H9 (cell line): ENCODE data around the gene CD80. TPM values are rescaled to one million over a fixed set of nuclear protein-coding genes. Genes with fewer than 3 reads are reported as not detected.

ENCODE experiments used
- DNase-seq: peaks from one replicate; pipeline ENCODE4 v3.0.0-alpha.2; 2017
- H2AFZ ChIP-seq: one replicate; pipeline ENCODE4 v1.6.1; 2013; ENCODE audit warnings: mild to moderate bottlenecking, low read length, control low read depth, moderate library complexity
- H2AK5ac ChIP-seq: 2 replicates; pipeline ENCODE4 v1.6.1; 2013; ENCODE audit warnings: low read length, control low read depth, mixed read lengths; ENCODE audit not compliant: insufficient read length
- H2BK120ac ChIP-seq: one replicate; pipeline ENCODE4 v1.6.1; 2013; ENCODE audit warnings: low read depth, mild to moderate bottlenecking, low read length, control low read depth, inconsistent platforms; ENCODE audit not compliant: poor library complexity, severe bottlenecking
- H2BK12ac ChIP-seq: 2 replicates; pipeline ENCODE4 v1.6.1; 2013; ENCODE audit warnings: low read length, control low read depth, mixed read lengths, low read depth; ENCODE audit not compliant: insufficient read length
- H2BK15ac ChIP-seq: 2 replicates; pipeline ENCODE4 v1.6.1; 2013; ENCODE audit warnings: low read depth, low read length, control low read depth
- H2BK20ac ChIP-seq: one replicate; pipeline ENCODE4 v1.6.1; 2013; ENCODE audit warnings: low read depth, mild to moderate bottlenecking, low read length, control low read depth, inconsistent platforms; ENCODE audit not compliant: poor library complexity, severe bottlenecking
- H2BK5ac ChIP-seq: 2 replicates; pipeline ENCODE4 v1.6.1; 2013; ENCODE audit warnings: low read length, control low read depth, mixed read lengths; ENCODE audit not compliant: insufficient read length
- H3K14ac ChIP-seq: 2 replicates; pipeline ENCODE4 v1.6.1; 2013; ENCODE audit warnings: low read length, control low read depth; ENCODE audit not compliant: insufficient read depth
- H3K18ac ChIP-seq: 2 replicates; pipeline ENCODE4 v1.6.1; 2013; ENCODE audit warnings: low read depth, mild to moderate bottlenecking, mixed read lengths, low read length, control low read depth; ENCODE audit not compliant: insufficient read length
- H3K23ac ChIP-seq: 2 replicates; pipeline ENCODE4 v1.6.1; 2013; ENCODE audit warnings: low read length, control low read depth, mixed read lengths, low read depth; ENCODE audit not compliant: insufficient read length
- H3K23me2 ChIP-seq: 2 replicates; pipeline ENCODE4 v1.6.1; 2013; ENCODE audit warnings: low read depth, mild to moderate bottlenecking, mixed read lengths, low read length, control low read depth; ENCODE audit not compliant: insufficient read length, poor library complexity, severe bottlenecking
- H3K27ac ChIP-seq: 2 replicates; pipeline ENCODE4 v1.5.1; 2013; ENCODE audit warnings: low read length, control low read depth, mixed read lengths, low read depth; ENCODE audit not compliant: insufficient read length
- H3K27me3 ChIP-seq: 2 replicates; pipeline ENCODE4 v1.6.1; 2013; ENCODE audit warnings: low read length, control low read depth, inconsistent platforms; ENCODE audit not compliant: insufficient read depth
- H3K4ac ChIP-seq: 2 replicates; pipeline ENCODE4 v1.6.1; 2013; ENCODE audit warnings: low read depth, mild to moderate bottlenecking, control low read depth, inconsistent platforms, low read length, moderate library complexity
- H3K4me1 ChIP-seq: 2 replicates; pipeline ENCODE4 v1.6.1; 2013; ENCODE audit warnings: low read length, control low read depth, inconsistent platforms; ENCODE audit not compliant: insufficient read depth
- H3K4me2 ChIP-seq: 2 replicates; pipeline ENCODE4 v1.6.1; 2013; ENCODE audit warnings: low read length, control low read depth, mixed read lengths; ENCODE audit not compliant: insufficient read length, insufficient read depth
- H3K56ac ChIP-seq: 2 replicates; pipeline ENCODE4 v1.6.1; 2013; ENCODE audit warnings: low read depth, mild to moderate bottlenecking, mixed read lengths, low read length, control low read depth; ENCODE audit not compliant: insufficient read length
- H3K79me1 ChIP-seq: 2 replicates; pipeline ENCODE4 v1.6.1; 2013; ENCODE audit warnings: low read depth, mild to moderate bottlenecking, moderate library complexity, low read length, control low read depth, inconsistent platforms; ENCODE audit not compliant: insufficient read depth, poor library complexity, severe bottlenecking
- H3K79me2 ChIP-seq: 2 replicates; pipeline ENCODE4 v1.6.1; 2013; ENCODE audit warnings: low read length, control low read depth, inconsistent platforms; ENCODE audit not compliant: insufficient read depth
- H3K9ac ChIP-seq: 2 replicates; pipeline ENCODE4 v1.6.1; 2013; ENCODE audit warnings: low read length, control low read depth, mixed read lengths; ENCODE audit not compliant: insufficient read length; ENCODE audit errors: extremely low read depth
- H3K9me3 ChIP-seq: one replicate; pipeline ENCODE4 v1.6.1; 2013; ENCODE audit warnings: low read depth, low read length, inconsistent platforms; ENCODE audit not compliant: control insufficient read depth
- H3T11ph ChIP-seq: one replicate; pipeline ENCODE4 v1.6.1; 2013; ENCODE audit warnings: mild to moderate bottlenecking, low read length, control low read depth, inconsistent platforms
- H4K20me1 ChIP-seq: one replicate; pipeline ENCODE4 v1.6.1; 2013; ENCODE audit not compliant: control insufficient read depth, insufficient read length, insufficient read depth
- H4K5ac ChIP-seq: 2 replicates; pipeline ENCODE4 v1.6.1; 2013; ENCODE audit warnings: low read depth, mild to moderate bottlenecking, mixed read lengths, low read length, control low read depth; ENCODE audit not compliant: insufficient read length
- H4K8ac ChIP-seq: replicated peaks from 2 replicates; pipeline ENCODE4 v1.6.1; 2013; ENCODE audit warnings: low read length, control low read depth, mixed read lengths, low read depth; ENCODE audit not compliant: insufficient read length
- H4K91ac ChIP-seq: 2 replicates; pipeline ENCODE4 v1.6.1; 2013; ENCODE audit warnings: low read depth, mild to moderate bottlenecking, moderate library complexity, mixed read lengths, low read length, control low read depth; ENCODE audit not compliant: insufficient read length
- H3K27ac Mint-ChIP-seq, 3 experiments: 2 replicates in 2 of 3; 3 replicates in 1 of 3; pipeline ENCODE4 v1.8.0; 2020 to 2021; ENCODE audit warnings: mixed read lengths in 3 of 3, mild to moderate bottlenecking in 1 of 3, moderate library complexity in 1 of 3
- H3K27me3 Mint-ChIP-seq: 2 replicates; pipeline ENCODE4 v1.8.0; 2021; ENCODE audit warnings: low read depth, mild to moderate bottlenecking, moderate library complexity, mixed read lengths
- H3K36me3 Mint-ChIP-seq, 3 experiments: 2 replicates in 2 of 3; 3 replicates in 1 of 3; pipeline ENCODE4 v1.8.0; 2020 to 2021; ENCODE audit warnings: low read depth in 3 of 3, mixed read lengths in 3 of 3; ENCODE audit not compliant: insufficient read depth in 1 of 3
- H3K4me1 Mint-ChIP-seq, 2 experiments: 2 replicates each; pipeline ENCODE4 v1.8.0; 2020; ENCODE audit warnings: mixed read lengths in 2 of 2
- H3K4me3 Mint-ChIP-seq, 2 experiments: 2 replicates in 1 of 2; 3 replicates in 1 of 2; pipeline ENCODE4 v1.8.0; 2020 to 2021; ENCODE audit warnings: mild to moderate bottlenecking in 2 of 2, mixed read lengths in 2 of 2, moderate library complexity in 1 of 2
- H3K9me3 Mint-ChIP-seq, 2 experiments: 2 replicates in 1 of 2; 3 replicates in 1 of 2; pipeline ENCODE4 v1.8.0; 2020; ENCODE audit warnings: mild to moderate bottlenecking in 2 of 2, mixed read lengths in 2 of 2, moderate library complexity in 1 of 2
- WGBS: extraction: QIAGEN DNeasy Blood & Tissue Kit; methylation state at CpG from one replicate; pipeline ENCODE4 v1.1.7; 2013; ENCODE audit warnings: missing lambda C conversion rate, low lambda C conversion rate, mixed read lengths; ENCODE audit not compliant: insufficient read length; ENCODE audit errors: extremely low coverage; 5-methylcytosine and 5-hydroxymethylcytosine counted together
- total RNA-seq: library from RNA; stranded (reverse); gene quantifications from 2 replicates; pipeline ENCODE4 v1.2.1, GENCODE V29; 2021
- TF ChIP-seq, protein P1 (sequence below): fragments of 200-600 bp; sonication (generic); conservative IDR thresholded peaks from 3 replicates; pipeline ENCODE4 v1.8.0; 2021; ENCODE audit warnings: antibody characterized with exemption, mild to moderate bottlenecking

Gene CD80
- total RNA-seq, 1 experiment from 2014 or later = not detected

- Histone ChIP-seq H2BK20ac (no peak overlapping the region), H3K27ac (no peak overlapping the region), H2AFZ (no peak overlapping the region), H3K27me3 (no peaks in the 10 kb centered on the region), H4K8ac (no peak overlapping the region), H2BK5ac (no peak overlapping the region), H3T11ph (no peak overlapping the region), H3K14ac (no peak overlapping the region), H2BK12ac (no peak overlapping the region), H3K56ac (no peak overlapping the region), H2AK5ac (no peak overlapping the region), H3K79me2 (no peaks in the 10 kb centered on the region), H3K23ac (no peak overlapping the region), H2BK15ac (no peak overlapping the region), H3K4ac (no peak overlapping the region), H3K23me2 (no peaks in the 10 kb centered on the region), H3K4me2 (no peak overlapping the region), H2BK120ac (no peak overlapping the region), H3K9ac (no peak overlapping the region), H3K79me1 (no peaks in the 10 kb centered on the region), H4K91ac (no peak overlapping the region), H4K20me1 (no peaks in the 10 kb centered on the region), H3K4me1 (no peaks in the 10 kb centered on the region), H3K9me3 (no peaks in the 10 kb centered on the region), H4K5ac (no peak overlapping the region), H3K18ac (no peak overlapping the region)
- peaks cover 3 to 10% of the 10 kb centered on the region in 2 experiments; a peak in 2 of 4 replicates for H3K4me1 Mint-ChIP-seq
- WGBS = no CpG with 5 or more reads among the region's 9 CpGs
- no peak overlapping the region for H3K4me3 Mint-ChIP-seq
- H3K9me3 Mint-ChIP-seq = no peaks in the 10 kb centered on the region
- TF ChIP-seq, protein P1, sequence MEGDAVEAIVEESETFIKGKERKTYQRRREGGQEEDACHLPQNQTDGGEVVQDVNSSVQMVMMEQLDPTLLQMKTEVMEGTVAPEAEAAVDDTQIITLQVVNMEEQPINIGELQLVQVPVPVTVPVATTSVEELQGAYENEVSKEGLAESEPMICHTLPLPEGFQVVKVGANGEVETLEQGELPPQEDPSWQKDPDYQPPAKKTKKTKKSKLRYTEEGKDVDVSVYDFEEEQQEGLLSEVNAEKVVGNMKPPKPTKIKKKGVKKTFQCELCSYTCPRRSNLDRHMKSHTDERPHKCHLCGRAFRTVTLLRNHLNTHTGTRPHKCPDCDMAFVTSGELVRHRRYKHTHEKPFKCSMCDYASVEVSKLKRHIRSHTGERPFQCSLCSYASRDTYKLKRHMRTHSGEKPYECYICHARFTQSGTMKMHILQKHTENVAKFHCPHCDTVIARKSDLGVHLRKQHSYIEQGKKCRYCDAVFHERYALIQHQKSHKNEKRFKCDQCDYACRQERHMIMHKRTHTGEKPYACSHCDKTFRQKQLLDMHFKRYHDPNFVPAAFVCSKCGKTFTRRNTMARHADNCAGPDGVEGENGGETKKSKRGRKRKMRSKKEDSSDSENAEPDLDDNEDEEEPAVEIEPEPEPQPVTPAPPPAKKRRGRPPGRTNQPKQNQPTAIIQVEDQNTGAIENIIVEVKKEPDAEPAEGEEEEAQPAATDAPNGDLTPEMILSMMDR = no peak
- H3K27ac Mint-ChIP-seq = no peak overlapping the region
- no peaks in the 10 kb centered on the region for H3K36me3 Mint-ChIP-seq
- DNase-seq = no peak
- H3K27me3 Mint-ChIP-seq = no peaks in the 10 kb centered on the region; the same call in 1 of the 2 replicates
Observed at GRCh38 chr3:119550192-119550910, 9.1 kb downstream of the CD80 start.
